ENCODE data around the gene CYP51A1. TPM values are rescaled to one million over a fixed set of nuclear protein-coding genes. Genes with fewer than 3 reads are reported as not detected.

CYP51A1 gene
- polyA plus RNA-seq, 10 donors, result 21.0 to 40.5 (median 31.6) TPM

Other genes with a start within 250 kb of the CYP51A1 start
- gene AKAP9, start 193.6 kb downstream of the CYP51A1 start, polyA plus RNA-seq (ENCODE audit: insufficient read length in 10 of 10), result 10 to 100 TPM; 57.3 to 98.4 (median 78.6) TPM
- under 1 TPM in 9 of 10 donors, not detected in 1; 0.07 to 0.84 (median 0.41) TPM for gene LRRD1, start 44.7 kb upstream of the CYP51A1 start, polyA plus RNA-seq (ENCODE audit: insufficient read length in 10 of 10)
- gene KRIT1, start 111.4 kb upstream of the CYP51A1 start, polyA plus RNA-seq (ENCODE audit: insufficient read length in 10 of 10), result 10 to 100 TPM; 19.0 to 35.9 (median 26.9) TPM
- 10 to 100 TPM; 20.5 to 30.5 (median 25.4) TPM for gene ANKIB1, start 111.5 kb upstream of the CYP51A1 start, polyA plus RNA-seq (ENCODE audit: insufficient read length in 10 of 10)

Data from muscle of back (tissue), 10 donors.